PFSK-1 (cell line): Measurements from ENCODE around the gene NDRG4.

Source experiments
- FOXP2 ChIP-seq: optimal IDR thresholded peaks from 2 replicates; pipeline ENCODE3; 2011; ENCODE audit warnings: borderline replicate concordance, control low read depth, inconsistent platforms; ENCODE audit not compliant: insufficient read depth; ENCODE audit errors: extremely low read length, extremely low read depth
- POLR2AphosphoS5 ChIP-seq: IDR thresholded peaks from 2 replicates; pipeline ENCODE4 v1.6.1; 2012; ENCODE audit warnings: low read depth, mild to moderate bottlenecking, control low read depth, low read length, moderate library complexity
- REST ChIP-seq, 2 experiments: IDR thresholded peaks; 2 replicates each; pipeline versions ENCODE4 v1.6.1 to v1.8.0; 2011 to 2012; ENCODE audit warnings: low read depth in 2 of 2, low read length in 2 of 2, control low read depth in 1 of 2, inconsistent platforms in 1 of 2, mild to moderate bottlenecking in 1 of 2, moderate library complexity in 1 of 2; ENCODE audit not compliant: insufficient read depth in 1 of 2
- SIN3A ChIP-seq: IDR thresholded peaks from 2 replicates; pipeline ENCODE4 v1.6.1; 2012; ENCODE audit warnings: mild to moderate bottlenecking, low read length, moderate library complexity, borderline replicate concordance; ENCODE audit not compliant: insufficient read depth
- TAF1 ChIP-seq: IDR thresholded peaks from 2 replicates; pipeline ENCODE4 v1.6.1; 2012; ENCODE audit warnings: low read length, control low read depth, borderline replicate concordance; ENCODE audit not compliant: insufficient read depth

The NDRG4 gene

DNA sequence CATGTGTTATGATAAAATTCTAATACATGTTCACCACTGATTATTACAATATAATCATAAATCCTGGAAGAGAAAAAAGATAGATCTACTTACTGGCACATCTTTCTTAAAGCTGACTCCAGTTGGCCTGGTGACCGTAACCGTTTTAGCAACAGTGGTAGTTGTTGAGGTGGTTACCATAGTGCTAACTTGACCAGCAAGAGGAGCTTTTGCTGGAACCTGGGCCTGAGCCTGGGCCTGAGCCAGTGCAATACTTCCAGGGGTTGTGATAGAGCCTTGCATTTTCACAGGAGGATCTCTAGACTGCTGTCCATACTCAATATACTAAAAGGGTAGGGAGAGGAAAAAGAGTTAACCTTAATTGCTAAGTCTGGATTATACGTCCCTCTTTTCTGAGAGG lies 51.6 kb downstream of the NDRG4 start:
- TF ChIP-seq REST (IDR thresholded peaks at IDR 0.05; ENCODE audit: insufficient read depth in 1 of 2, low read depth in 2 of 2, low read length in 2 of 2) (no peak), SIN3A (no peak), TAF1 (no peak), FOXP2 (no peak), POLR2AphosphoS5 (no peak)

- TF ChIP-seq REST (IDR thresholded peaks at IDR 0.05; ENCODE audit: insufficient read depth in 1 of 2, low read depth in 2 of 2, low read length in 2 of 2): no peak
- no peak for TF ChIP-seq SIN3A
- TF ChIP-seq TAF1: no peak
- TF ChIP-seq POLR2AphosphoS5: no peak
- TF ChIP-seq FOXP2: no peak
Observed at GRCh38 chr16:58556678-58557077, 56.7 kb downstream of the NDRG4 start.
